GM21381 (cell line): ENCODE data around the gene HOXD12.

Experiments
- ATAC-seq: cut with Tn5 transposase; IDR thresholded peaks from one replicate; pipeline ENCODE4 v1.9.1; 2021; ENCODE audit warnings: mild to moderate bottlenecking, moderate library complexity; ENCODE audit not compliant: unreplicated experiment

The HOXD12 gene

GRCh38 chr2:176147210-176147799 is 47.7 kb downstream of the HOXD12 start:
- ATAC-seq = no peak

- no peak for ATAC-seq
Measured at GRCh38 chr2:176147800-176148496, 48.4 kb downstream of the HOXD12 start.

GRCh38 chr2:176148751-176149421 is 49.3 kb downstream of the HOXD12 start:
- ATAC-seq = no peak

- no peak for ATAC-seq
Measured at GRCh38 chr2:176149481-176149938, 49.9 kb downstream of the HOXD12 start.

- ATAC-seq = no peak
Measured at GRCh38 chr2:176149939-176150583, 50.5 kb downstream of the HOXD12 start.

- ATAC-seq = no peak
Measured at GRCh38 chr2:176150584-176151441, 51.2 kb downstream of the HOXD12 start.

- no peak for ATAC-seq
Measured at GRCh38 chr2:176151442-176152287, 52.1 kb downstream of the HOXD12 start, which contains the start of gene HOXD4. TSS of gene HOXD4 (plus strand) at chr2:176151550. CDS start at chr2:176151634, 84 bp downstream.
